GM19239 (cell line): ENCODE measurements around the gene TBC1D10A.
"Not testable (repeated sequence)": the region's sequence is repeated elsewhere in the genome, so short reads cannot be mapped to it uniquely, and the experiment has no call there.

ENCODE experiments used
- DNase-seq: peaks from one replicate; pipeline ENCODE4 v3.0.0; 2011; ENCODE audit warnings: low spot score; ENCODE audit not compliant: insufficient read length
- FAIRE-seq: peaks from 2 replicates; lab custom pipeline; 2011; peaks lifted over from hg19 to GRCh38; lab: Jason Lieb, UNC

TBC1D10A gene

GRCh38 chr22:30348809-30349208 is 22.1 kb upstream of the TBC1D10A start:
- no peak for DNase-seq
- FAIRE-seq = peak; percentile 31

DNA sequence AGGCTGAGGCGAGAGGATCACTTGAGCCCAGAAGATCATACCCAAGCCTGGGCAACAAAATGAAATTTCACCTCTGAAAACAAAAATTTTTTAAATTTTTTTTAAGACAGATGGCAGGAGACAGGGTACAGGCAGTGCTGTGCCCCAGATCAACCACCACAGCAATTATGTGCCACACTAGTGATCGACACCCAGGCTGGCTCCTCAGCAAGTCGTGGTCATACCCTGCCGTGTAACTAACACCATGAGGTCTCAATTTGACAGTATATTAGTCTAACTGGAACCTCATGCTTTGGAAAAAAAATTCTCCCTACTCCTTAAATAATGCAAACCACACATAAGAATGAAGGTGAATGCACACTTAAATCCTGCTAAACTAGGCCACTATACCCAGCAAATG is 21.7 kb upstream of the TBC1D10A start:
- DNase-seq = no peak
- no peak for FAIRE-seq

DNA sequence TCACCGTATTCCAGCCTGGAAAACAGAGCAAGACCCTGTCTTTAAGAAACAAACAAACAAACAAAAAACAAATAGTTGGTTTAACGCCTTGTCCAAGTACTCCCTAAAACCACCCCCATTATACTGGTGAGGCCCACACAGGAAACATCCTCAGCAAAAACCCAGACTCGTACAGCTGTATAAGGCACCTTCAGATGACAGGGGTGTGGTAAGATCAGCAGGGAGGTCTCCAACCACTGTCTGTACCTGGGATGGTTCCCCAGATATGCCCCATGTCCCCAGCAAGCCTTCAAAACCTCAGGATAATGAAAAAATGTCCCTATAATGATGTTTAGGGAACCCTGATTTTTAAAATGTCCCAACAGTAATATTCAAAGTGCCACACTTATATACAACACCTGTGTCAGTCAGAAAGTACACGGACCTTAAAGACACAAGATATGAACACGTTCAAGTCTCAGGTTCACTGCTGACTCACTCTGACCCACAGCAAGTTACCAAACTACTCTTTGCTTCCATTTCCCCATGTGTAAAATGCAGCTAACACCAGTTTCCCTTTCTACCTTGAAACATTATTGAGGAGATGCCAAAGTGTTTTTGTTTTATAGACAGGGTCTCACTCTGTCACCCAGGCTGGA is 20.6 kb upstream of the TBC1D10A start:
- FAIRE-seq (peak; percentile 75), DNase-seq (no peak)

GRCh38 chr22:30344447-30345200 is 17.9 kb upstream of the TBC1D10A start:
- FAIRE-seq (no peak), DNase-seq (no peak)

GRCh38 chr22:30340911-30341685 is 14.4 kb upstream of the TBC1D10A start:
- FAIRE-seq = no peak
- no peak for DNase-seq

GRCh38 chr22:30338802-30339201 is 12.1 kb upstream of the TBC1D10A start:
- DNase-seq (no peak), FAIRE-seq (no peak)

DNA sequence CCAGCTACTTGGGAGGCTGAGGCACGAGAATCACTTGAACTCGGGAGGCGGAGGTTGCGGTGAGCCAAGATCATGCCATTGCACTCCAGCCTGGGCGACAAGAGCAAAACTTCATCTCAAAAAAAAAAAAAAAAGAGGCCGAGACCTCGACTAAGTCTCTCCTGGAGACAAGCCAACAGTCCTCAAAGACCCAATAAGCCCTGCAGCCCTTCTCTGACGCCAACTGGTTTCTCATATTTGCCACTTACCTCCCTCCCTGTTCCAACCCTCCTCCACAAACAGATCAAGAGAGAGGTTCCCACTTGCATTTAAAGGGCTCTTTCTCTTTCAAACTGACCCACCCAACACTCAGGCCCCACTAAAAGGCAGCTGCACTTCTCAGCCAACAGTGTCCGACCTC is 11.6 kb upstream of the TBC1D10A start:
- FAIRE-seq, DNase-seq: not testable (repeated sequence)

DNA sequence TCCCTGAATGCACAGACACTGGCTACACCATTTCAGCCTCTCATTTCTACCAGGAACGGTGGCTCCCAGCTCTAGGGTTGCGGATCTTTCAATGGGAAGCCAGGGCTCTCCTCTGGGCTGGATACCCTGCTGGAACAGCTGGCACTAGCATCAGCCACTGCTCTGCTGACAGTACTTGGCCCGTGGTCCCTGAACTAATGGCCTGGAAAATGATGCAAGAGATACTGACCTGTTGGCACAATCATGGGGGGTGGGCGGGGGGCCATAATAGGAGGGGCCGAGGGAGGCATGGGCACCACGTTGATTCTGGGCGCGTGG is 10.7 kb upstream of the TBC1D10A start:
- FAIRE-seq (no peak), DNase-seq (no peak)

- no peak for DNase-seq
- no peak for FAIRE-seq
Observed at GRCh38 chr22:30336752-30337460, 10.2 kb upstream of the TBC1D10A start.

GRCh38 chr22:30335236-30335635 is 8.5 kb upstream of the TBC1D10A start:
- DNase-seq = no peak
- no peak for FAIRE-seq

DNA sequence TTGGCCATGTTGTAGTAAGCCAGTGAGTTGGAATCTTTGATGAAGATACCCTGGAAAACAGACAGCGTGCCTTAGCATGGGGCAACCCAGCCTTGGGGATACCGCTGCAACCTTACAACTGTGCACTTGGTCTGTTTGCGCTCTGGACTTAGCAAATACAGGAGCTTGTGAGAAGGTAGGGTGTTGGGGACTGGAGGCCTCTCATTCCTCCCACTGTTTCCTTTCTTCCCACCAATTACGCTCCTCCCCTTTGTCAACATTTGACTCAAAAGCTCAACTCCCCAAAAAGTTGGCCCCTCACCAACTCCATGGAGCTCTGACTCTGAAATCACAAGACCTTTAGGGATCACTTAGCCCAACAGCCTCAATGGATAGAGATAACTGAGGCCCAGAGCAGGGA is 7.9 kb upstream of the TBC1D10A start:
- DNase-seq = no peak
- no peak for FAIRE-seq

DNA sequence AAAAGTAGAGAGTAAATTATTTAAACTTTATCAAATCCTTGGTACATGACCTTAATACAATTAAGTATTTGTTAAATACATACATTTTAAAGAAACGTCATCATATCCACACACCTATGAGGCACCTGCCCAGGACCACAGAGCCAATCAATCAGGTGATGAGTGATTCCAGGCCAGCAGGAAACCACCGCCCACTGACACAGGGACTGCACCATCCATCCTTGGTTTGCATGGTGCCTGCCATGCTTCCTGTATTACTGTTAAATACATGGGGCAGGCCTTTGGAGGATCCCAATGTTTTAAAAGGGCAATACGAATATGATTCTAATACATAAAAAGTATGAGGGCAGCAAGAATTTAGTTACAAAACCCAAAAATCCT is 7.0 kb upstream of the TBC1D10A start:
- FAIRE-seq = no peak
- no peak for DNase-seq

DNA sequence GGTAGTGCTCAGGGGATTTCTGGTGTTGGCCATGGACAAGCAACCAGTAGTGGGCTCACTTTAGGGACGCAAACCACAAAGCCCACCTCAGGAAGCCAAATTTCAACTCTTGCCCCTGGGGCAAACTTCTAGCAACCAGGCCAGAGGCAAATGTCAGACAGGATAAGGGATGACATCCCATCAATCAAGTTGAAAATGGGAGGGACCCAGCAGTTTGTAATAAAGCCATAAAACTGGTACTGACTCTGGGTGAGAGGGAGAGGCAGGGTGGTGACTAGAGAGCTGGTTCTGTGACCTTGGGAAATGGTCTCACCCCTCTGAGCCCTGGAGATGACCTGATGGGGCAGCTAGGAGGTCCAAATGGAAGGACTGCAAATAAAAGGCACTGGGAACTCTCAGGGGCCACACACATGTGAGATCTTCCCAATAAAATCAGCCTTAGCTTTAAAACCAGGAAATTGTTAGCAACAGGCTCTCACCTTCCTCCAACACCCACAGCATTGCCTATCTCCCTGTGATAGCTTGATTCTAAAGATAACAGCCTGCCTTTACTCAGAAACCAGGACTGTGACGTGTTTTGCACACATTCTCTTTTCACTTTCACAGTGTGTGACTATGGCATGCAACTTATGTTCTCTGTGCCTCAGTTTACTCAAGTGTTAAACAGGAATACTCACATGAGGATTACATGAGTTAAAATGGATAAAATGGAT is 6.4 kb upstream of the TBC1D10A start:
- no peak for FAIRE-seq

DNA sequence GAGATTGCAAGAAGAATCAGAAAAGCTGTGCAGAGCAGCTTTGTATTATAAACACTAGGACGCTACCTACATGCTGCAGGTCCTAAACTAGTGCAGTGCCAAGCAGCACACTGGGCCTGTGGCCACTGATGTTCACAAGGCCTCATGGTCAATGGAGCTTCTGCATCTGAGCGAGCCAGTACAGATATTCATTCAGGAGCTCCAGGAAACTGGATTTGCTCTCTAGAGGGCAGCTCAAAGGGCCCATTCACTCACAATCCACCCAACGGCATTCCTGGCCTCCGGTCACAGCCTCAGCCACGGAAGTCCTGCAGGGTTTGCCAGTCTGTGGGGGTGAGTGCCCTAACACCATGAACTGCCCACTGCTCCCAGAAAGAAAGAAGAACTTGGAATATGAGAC is 5.8 kb upstream of the TBC1D10A start:
- DNase-seq (no peak), FAIRE-seq (no peak)

More for the DNA sequence above, 6.4 kb upstream of the TBC1D10A start:
- no peak for DNase-seq

- FAIRE-seq = peak; percentile 21
Observed at GRCh38 chr22:30328466-30329049, 1.8 kb upstream of the TBC1D10A start.

DNA sequence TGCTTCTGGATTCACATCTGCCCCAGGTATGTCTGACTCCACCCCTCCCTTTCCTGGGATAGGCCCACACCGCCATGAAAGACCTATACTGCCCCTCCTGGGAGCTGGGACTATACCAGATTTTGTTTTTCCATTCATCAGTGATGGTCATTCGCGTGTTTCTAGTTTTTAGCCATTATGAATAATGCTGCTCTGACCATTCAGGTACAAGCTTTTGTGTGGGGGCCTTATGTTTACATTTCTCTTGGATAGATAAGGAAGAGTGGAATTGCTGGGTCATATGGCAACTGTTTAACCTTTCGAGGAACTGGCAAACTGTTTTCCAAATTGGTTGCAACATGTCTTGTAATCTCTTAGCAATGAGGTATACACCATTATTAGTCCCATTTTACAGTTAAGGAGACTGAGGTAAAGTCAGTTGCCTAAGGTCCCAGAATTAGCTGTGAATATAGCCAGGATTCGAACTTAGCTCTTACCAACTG is 1.2 kb upstream of the TBC1D10A start:
- FAIRE-seq = peak; percentile 61
- DNase-seq = no peak

More at GRCh38 chr22:30328466-30329049, 1.8 kb upstream of the TBC1D10A start:
- DNase-seq = no peak

GRCh38 chr22:30326255-30326705 is 461 bp downstream of the TBC1D10A start:
- peak; percentile 64 for FAIRE-seq
- DNase-seq = no peak

DNA sequence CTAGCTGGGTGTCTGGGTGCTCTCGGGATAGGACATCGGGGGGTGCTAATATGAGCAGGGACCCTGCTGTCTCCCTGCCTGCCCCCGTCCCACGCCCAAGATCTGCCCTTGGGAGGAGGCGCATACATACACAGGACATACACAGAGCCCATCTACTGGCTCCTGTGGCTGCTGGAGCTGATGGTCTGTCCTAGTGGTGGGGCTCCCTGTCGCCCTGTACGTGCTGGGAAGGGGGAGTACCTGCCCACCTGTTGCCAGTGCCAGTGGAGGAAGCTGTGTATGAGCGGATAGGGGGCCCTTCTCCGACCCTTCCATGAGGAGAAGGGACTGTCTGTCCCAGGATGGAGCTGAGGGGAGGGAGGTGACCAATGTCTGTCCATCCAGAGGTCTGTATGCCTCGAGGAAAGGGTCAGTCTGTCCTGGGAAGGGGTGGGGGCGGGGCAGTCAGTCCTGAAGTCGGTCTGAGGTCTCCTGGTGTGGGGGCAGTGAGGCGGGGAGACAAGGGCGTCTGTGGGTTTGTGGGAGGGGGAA is 952 bp downstream of the TBC1D10A start:
- FAIRE-seq = no peak
- no peak for DNase-seq

DNA sequence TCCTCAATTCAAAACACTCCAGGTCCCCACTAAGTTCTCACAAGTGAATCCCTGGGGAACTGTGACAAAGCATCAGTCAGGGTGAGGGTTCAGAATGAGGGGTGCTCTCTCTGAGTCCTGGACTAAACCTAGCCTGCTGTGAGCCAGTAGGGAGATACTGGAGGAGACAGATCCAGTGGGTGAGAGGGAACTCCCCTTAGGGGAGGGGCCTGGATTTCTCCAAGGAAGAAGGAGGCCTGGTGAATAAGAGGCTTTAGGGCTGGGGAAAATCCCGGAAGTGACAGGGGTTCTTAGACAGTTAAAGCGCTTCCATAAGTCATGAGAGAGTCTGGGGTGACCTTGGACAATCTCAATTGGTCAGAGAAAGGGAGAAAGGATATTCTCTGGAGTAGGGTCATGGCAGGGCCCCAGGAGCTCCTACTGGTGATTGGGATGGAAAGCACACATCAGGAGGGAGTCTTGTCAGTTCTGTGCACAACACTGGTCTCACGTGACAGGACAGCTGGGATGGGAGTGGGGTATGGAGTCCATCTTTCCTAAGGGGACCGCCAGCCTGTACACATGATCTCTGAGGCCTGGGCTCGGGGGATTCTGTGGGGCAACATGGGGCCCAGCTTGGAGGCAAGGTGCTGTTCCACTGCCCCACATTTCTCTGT is 1.5 kb downstream of the TBC1D10A start:
- no peak for DNase-seq
- peak; percentile 54 for FAIRE-seq
